H1 (cell line): Measurements from ENCODE around the gene AKR1D1. TPM values are rescaled to one million over a fixed set of nuclear protein-coding genes. Genes with fewer than 3 reads are reported as not detected.

Experiments
- BCL11A ChIP-seq, 2 experiments: IDR thresholded peaks; one replicate each; pipeline ENCODE4 v1.6.1; 2011; ENCODE audit warnings: low read depth in 2 of 2, low read length in 2 of 2, mild to moderate bottlenecking in 2 of 2
- CBX8 ChIP-seq: fragments of 300-800, 300-1000 bp; sonication (generic); IDR thresholded peaks from 2 replicates; pipeline ENCODE4 v1.7.1; 2016; ENCODE audit warnings: low read depth, low read length, borderline replicate concordance
- EP300 ChIP-seq, 2 experiments: IDR thresholded peaks; 1 replicate in 1 of 2; 2 replicates in 1 of 2; pipeline ENCODE4 v1.6.1; 2011 to 2012; ENCODE audit warnings: low read depth in 2 of 2, low read length in 2 of 2, mild to moderate bottlenecking in 2 of 2, borderline replicate concordance in 1 of 2, inconsistent platforms in 1 of 2, moderate library complexity in 1 of 2
- SRF ChIP-seq: IDR thresholded peaks from 2 replicates; pipeline ENCODE4 v1.6.1; 2011; ENCODE audit warnings: mild to moderate bottlenecking, low read depth, low read length, moderate library complexity
- polyA plus RNA-seq, 7 experiments: library from polyadenylated mRNA; depleted of rRNA in 3 of 7; stranded (reverse) in 5 of 7; unstranded in 2 of 7; fragments of >200 nt in 5 of 7; fragments of 200-250 nt in 2 of 7; gene quantifications; 1 replicate in 5 of 7; 2 replicates in 1 of 7; 4 replicates in 1 of 7; pipeline versions ENCODE4 v1.2.1 to v1.2.3, GENCODE V29; 2011 to 2013; ENCODE audit warnings: missing spikeins in 2 of 7, mixed read lengths in 2 of 7
- total RNA-seq: library from RNA; stranded (reverse); fragmentation: NEBNext Ultra II Directional; extraction: Animal tissue kit (Norgen Biotek cat#: 25700); gene quantifications from 2 replicates; pipeline ENCODE4 v1.2.1, GENCODE V29; 2021
- TF ChIP-seq, protein P1 (sequence below): IDR thresholded peaks from 2 replicates; pipeline ENCODE4 v1.6.1; 2012; ENCODE audit warnings: low read length, inconsistent platforms

Gene AKR1D1
- total and polyA plus RNA-seq, 2 of the 8 experiments (the other 6 are each of a cell fraction or from before 2014, with no cell fraction given), result not detected

DNA sequence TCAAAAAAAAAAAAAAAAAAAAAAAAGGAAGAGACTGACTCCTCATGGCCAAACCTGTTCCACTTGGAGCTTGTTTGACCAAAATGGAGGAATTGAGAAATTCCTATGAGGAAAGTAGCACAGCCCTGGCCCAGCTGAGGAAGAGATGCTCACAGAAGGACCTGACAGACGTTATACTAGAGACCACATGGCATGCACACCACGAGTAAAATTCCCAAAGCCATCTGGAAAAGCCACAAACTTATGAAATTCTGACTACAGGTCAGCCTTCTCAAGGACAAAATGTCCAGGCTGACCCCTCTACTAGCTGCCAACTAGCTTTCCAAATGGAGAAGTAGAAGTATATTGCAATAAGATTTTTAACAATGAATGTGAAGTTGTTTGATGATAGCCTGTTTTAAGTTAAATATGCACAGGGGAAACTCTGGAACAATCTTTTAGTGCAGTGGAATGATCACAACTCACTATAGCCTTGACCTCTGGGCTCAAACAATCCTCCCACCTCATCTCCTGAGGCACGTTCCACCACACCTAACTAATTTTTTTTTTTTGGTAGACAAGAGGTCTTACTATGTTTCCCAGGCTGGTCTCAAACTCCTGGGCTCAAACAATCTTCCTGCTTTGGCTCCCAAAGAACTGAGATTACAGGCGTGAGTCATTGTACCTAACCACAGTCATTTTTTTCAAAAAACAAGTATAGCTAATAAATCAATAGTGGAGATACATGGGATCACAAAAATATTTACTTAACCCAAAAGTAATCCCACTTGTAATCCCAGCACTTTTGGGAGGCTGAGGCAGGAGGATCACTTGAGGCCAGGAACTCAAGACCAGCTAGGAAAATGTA, 75.7 kb downstream of the AKR1D1 start (continued):
- TF ChIP-seq EP300 (IDR thresholded peaks at IDR 0.05; ENCODE audit: borderline replicate concordance in 1 of 2, low read depth in 2 of 2, low read length in 2 of 2) (no peak), BCL11A (IDR thresholded peaks at IDR 0.05; ENCODE audit: low read depth in 2 of 2, low read length in 2 of 2) (no peak), CBX8 (no peak), SRF (no peak)
- TF ChIP-seq, protein P1, sequence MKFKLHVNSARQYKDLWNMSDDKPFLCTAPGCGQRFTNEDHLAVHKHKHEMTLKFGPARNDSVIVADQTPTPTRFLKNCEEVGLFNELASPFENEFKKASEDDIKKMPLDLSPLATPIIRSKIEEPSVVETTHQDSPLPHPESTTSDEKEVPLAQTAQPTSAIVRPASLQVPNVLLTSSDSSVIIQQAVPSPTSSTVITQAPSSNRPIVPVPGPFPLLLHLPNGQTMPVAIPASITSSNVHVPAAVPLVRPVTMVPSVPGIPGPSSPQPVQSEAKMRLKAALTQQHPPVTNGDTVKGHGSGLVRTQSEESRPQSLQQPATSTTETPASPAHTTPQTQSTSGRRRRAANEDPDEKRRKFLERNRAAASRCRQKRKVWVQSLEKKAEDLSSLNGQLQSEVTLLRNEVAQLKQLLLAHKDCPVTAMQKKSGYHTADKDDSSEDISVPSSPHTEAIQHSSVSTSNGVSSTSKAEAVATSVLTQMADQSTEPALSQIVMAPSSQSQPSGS, result no peak
